Fibroblast of skin of left quadriceps (primary cell): Measurements from ENCODE around the gene MRPS22.
"Not testable (repeated sequence)": the region's sequence is repeated elsewhere in the genome, so short reads cannot be mapped to it uniquely, and the experiment has no call there.

Experiments
- DNase-seq, 2 experiments: peaks; one replicate each; pipeline ENCODE4 v3.0.0-alpha.2; 2013; ENCODE audit warnings: low read depth in 2 of 2

Gene MRPS22

DNA sequence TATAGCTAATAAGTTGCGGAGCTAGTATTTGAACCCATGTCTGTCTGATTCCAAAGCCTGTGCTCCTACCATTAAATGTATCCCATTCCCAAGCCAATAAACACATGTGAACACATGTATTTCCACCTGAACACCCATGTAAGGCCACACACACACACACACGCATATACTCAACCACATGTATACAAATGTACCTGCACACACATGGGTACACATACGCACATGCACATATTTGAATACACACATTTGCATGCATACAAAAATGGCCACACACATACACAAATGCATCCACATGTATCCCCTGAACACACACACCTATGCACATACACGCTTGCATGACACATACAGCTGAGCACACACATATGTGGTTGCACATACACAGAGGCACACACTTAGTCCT is 5.4 kb upstream of the MRPS22 start:
- no peak for DNase-seq

DNA sequence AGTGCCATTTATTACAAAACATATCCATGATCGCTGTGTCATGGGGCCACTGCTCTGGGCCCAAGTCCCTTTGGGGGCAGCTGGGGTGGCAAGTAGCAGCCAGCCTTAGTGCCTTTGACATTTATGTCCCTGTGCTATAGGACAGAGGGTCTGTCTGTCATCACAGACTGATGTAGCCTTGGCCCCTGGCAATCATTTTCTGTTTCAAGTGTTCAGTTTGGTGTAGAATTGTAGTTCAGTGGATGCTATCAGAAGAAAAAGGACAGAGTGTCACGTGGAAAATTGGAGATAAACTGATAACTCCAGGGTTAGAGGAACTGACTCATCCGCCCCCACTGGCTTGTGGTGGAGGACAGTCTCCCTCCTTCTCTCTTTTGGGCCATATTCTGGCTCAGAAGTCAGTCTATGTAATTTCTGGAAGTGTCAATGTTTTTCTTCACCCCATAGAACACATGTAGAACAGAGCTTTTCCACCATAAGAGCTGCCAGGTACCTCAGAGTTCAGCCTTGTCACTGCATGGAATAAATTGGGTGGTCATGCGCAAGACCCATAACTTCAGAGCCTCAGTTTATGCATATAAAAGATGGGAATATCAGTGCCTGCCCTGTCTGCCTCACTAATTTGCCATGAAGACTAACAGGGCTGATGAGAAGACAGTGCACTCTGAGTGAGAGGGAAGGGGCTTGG is 4.5 kb upstream of the MRPS22 start:
- no peak for DNase-seq

DNA sequence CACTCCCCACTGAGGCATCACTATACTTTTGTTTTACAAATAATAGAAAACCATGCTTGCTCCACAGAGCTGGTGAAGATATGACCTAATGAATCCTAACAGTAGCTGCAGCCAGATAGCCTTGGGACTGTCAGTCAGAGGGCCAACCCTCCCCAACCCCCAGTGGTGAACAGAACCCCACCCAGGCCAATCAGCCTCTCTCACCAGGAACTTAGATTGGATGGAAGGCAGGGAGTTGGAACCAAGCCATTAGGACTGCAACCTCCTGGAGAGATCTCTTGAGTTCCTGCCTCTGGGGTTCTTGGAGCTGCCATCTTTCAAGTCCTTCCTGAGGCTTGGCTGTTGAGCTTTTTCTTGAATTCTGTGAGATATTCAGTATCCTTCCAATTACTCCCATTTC is 3.0 kb upstream of the MRPS22 start:
- DNase-seq, result no peak

DNA sequence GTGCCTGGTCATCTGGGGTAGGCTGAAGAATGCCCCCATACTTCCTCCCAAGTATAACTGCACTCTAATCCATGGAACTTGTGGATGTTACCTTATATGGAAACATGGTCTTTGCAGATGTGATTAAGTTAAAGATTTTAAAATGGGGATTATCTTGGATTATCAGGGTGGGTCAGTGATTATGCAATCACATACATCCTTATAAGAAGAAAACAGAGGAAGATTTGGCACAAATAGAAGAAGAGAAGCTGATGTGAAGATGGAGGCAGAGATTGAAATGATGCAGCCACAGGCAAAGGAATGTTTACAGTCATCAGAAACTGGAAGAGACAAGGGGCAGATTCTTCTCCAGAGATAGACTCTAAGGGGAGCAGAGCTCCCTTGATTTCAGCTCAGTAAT is 1.8 kb upstream of the MRPS22 start:
- DNase-seq, result no peak

DNA sequence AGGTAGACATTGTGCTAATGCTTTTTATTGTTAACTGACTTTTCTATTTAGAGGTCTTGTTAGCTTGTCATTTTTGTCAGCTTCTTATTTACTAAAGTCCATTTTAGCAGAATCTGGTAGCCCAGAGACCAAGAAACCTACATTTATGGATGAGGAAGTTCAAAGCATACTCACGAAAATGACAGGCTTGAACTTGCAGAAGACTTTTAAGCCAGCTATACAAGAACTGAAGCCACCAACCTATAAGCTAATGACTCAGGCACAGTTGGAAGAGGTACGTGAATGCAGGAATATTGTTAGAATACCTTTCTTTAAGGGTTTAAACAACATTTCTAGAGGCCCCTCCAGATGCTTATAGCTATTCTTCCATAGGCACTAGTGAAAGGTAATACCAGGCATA is 3.0 kb downstream of the MRPS22 start:
- DNase-seq, result no peak

DNA sequence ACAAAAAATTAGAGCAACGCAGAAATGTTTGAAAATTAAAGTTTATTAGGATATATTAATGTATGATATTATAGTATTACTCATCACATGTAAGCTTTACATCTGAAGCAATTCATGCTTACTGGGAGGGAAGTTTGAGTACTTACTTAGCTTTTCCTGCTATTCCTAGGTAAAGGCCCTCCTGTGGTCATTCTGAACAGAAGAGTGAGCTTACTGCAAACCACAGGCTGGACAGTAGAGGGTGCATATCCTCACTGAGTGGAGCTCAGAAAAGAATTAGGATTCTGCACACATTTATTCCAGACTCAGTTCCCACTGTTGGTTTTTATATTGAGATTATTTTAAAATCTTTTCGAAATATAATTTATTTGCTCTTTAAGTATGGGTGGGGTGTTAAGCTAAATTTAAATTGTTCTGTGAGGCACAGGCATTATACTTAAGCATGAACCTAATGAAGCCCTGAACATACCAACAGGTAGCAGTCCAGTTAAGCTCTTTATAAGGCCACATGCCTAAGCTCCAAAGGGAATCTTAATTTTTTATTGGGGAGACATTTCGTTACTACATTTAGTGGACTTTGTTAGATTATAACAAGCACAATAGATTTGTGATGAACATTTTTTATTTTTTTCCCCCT is 10.2 kb downstream of the MRPS22 start:
- peak in 1 of 2 experiments; percentile 24 for DNase-seq

DNA sequence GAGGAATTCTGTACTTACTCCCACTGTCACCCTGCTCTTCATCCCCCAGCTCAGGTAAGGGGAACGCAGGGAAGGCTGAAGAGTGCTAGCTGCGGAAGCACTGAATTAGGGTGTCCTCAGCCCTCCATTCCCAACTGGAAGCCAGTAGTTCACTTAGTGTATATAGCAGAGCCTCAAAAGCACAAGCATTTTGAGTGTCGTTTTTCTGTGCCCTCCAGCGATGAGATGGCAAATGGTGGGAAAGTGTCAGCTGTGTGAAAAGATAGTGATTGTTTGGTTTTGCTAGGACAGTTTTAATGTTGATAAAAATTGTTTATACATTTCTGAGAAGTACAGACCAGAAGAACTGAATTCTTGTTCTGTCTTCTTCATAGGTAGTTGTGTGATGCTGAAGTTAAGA is 10.8 kb downstream of the MRPS22 start:
- no peak for DNase-seq

DNA sequence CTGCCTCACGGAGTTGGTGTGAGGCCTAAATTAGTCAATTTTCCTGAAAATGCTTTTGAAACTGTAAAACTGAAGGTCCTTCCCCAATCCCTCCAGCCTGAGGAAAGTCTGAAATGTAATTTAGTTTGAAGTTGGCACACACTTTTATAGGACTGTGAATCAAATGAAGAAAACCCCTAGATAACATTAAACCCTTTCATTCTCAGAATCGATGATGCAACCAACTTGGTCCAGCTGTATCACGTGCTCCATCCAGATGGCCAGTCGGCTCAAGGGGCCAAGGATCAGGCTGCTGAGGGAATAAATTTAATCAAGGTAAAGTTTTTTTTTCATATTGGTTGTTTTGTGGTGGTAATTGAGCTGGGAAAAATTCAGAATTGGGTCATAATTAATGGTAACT is 11.7 kb downstream of the MRPS22 start:
- DNase-seq, result no peak

DNA sequence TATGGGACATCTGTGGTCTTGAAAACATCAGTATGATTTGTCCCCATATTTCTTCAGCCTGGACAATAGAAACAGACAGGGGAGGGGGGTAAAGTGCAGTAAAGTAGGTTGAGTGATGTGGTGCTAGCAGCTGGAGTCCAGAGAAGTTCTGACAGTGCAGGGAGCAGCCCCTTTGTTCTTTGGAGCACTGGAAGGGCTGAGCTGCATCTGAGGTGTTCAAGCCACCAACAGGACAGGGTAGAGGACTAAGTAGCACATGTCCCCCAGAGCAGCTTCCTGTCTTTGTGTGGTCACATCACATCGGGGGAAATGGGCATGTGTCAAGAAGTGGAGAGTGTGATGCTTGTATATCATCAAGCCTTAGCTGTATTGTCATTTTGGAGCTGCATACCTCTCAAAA is 12.1 kb downstream of the MRPS22 start:
- no peak for DNase-seq

DNA sequence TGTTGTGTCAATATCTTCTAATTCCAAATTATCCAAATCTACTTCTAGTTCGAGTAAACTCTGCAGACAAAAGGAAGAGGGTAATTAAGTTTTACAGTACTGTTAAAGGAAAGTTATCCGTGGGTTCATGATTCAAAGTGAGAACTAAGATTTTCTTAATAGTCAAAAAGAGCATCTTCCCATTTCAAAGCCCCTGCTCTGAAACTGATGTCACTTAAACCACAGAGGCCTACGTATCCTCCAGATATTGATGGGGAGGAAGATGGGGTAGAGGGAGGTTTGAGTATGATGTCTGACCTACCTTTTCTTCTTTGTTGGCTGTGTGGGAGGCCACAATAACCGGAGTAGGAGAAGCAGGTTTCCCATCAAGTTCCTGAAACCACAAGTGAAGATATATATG is 14.1 kb downstream of the MRPS22 start:
- DNase-seq, result no peak

DNA sequence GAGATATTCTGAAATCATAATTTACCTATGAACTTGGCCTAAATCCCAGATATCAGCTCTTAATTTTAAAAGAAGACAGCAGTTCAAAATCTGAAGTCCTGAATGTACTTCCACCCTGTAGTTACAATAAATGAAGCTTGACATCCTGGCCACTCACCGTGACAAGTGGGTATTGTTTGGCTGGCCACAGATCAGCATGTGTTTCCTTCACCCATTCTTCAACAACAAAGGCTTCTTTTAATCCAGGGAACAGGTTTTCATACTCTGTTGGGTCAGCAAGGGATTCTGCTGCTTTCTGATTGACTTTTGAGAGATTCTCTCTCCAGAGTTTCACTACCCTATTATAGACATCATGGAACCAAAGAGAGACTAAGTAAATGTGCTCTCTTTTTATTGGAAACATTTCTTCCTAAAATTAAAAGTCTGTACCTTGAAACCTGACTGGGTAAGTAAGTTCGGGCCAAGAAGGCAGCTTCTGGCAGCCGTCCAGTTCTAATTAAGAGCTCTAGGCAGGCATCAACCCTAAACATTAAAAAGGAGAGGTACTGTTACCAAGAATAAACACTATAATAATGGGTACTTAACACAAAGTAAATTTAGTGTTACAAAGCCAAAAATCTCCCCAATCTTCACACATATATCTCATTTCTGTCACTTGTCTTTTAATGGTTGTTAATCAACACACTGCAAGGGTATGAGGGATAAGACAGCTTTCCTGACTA is 15.2 kb downstream of the MRPS22 start:
- DNase-seq, result no peak

DNA sequence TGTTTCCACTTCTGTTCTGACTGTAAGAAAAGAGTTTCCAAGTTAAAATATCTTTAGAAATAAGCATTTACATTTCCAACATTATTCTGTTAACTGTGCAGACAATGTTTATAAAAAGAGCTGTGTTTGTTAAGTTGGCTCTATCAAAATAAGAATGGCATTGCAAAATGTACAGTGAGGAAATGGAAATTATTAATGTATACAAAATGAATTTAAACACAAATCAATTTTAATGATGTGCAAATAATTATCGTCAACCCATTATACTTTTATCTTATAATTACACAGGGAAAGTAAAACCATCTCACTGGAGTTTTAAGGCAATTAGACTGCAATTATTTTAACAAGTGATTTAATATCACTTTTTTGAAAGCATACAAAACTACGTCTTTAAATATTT is 17.5 kb downstream of the MRPS22 start:
- no peak for DNase-seq

DNA sequence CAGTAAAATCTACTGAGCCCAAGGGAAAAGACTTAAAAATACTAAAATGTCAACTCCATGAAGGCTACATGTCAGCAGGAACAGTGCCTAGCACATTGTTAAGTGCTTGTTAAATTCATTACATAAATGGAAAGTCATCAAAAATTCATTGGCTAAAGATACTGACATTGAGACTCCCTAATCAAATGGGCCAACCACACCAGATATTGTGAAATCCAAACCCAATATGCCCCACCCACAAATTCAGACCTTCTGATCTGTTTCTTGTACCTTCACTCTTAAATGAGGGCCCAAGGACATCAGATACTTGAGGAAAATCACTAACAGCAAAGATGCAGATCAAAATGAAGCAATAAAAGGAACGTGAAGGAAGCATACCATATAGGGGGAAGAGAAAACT is 20.7 kb downstream of the MRPS22 start:
- no peak for DNase-seq

DNA sequence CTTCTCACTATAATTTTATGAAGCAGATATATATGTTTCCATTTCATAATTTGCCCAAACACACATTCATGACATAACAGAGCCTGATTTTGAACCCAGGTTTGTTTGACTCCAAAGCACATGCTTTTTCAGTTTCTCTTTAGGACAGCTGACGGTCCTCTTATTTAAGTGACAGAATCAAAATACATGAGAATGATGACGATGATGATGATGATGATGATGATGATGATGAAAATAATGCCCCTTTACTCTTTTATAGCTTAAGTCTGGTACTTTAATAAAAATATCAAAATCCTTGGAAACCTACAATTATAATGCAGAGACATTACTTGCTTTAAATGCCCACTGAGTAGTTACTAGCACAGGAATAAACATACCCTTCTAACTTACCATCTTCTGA is 30.3 kb downstream of the MRPS22 start:
- no peak for DNase-seq

DNA sequence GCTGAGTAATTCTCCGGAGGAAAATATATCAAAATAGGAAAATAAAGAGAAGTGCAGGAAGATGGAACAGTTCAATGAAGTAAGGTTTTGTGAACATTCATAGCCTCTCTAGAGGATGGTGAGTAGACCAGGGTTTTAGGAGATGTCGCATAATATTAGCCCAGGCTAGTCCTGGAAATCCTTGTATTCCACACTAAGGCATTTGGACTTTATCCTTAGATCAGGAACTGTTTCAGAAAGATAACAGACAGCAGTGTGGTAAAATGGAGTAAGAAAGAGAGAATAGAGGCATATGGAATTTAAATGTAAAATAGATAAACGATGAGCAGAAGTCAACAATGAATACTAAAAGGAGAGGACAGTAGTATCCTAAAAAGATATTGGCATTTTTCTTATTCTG is 33.6 kb downstream of the MRPS22 start:
- DNase-seq, result no peak

DNA sequence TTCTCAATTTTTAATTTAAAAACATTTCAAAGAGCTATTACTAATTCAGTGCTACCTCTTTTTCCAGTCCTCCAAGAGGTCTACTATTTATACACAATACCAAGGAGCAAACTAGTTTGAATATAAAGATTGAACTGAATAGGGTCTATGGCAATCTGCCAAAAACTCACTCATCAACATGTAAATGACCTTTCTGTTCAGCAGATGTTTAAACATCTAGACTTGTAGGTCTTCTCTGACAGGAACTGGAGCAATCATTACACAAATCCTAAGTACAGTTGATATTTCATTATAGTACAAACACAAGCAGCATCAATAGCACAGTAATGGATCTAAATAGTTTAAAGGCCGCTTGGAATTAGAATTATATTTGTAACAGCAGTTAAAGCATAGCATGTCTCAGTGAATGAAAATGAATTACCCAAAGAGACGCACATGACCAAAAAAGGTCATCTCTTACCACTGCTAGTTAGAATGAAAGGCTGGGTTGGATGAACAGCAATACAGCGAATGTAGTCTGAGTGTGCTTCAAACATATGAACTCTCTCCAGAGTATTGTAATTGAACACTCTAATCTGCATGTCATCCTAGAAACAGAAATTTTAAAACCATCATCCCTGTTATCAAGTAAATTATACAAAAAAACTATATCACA is 34.9 kb downstream of the MRPS22 start:
- no peak for DNase-seq

DNA sequence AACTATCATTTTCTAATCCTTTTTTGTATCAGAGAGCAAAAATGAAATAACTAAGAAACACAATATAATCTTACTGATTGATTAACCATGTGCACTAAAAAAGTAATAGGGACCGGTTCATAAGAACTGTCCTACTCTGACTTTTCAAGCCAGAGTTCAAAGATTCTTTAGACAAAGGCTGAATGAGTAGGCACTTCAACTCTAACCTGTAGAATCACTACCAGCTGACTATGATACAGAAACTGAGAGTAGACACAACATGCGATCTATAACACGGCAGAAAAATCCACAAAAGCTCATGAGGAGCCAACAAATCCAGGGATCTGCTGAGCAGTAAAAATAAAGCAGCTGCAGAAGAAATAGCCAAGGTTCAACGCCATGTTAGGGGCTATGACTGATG is 36.8 kb downstream of the MRPS22 start:
- DNase-seq, result no peak

DNA sequence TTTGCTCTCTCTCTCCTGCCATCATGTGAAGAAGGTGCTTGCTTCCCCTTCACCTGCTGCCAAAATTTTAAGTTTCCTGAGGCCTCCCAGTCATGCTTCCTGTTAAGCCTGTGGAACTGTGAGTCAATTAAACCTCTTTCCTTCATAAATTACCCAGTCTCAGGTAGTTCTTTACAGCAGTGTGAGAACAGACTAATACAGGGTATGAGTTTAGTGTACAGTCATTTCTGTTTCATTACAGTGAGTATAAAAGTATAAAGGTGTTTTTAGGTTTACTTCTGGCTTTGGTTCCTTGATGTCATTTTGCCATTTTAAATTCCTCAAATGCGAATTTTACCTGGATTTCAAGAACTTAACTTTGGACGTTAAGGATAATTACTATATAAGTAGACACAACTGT is 38.5 kb downstream of the MRPS22 start:
- not testable (repeated sequence) for DNase-seq

DNA sequence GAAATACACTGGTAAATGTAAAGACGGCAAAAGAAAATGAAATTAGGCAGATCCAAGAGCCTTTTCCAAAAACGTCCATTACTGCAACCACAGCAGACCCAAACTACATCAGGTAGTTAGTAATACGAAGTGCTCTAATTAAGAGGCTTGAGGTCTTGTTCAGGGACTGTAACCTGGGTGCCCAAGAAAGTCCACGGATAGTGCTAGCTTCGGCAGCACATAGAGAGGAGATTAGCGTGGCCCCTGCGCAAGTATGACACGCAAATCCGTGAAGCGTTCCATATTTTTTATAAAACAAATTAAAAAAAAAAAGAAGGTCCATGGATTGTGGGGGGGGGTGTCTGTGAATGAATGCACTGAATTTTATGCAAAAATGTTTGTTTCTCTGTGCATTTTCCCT is 44.3 kb downstream of the MRPS22 start:
- no peak for DNase-seq

DNA sequence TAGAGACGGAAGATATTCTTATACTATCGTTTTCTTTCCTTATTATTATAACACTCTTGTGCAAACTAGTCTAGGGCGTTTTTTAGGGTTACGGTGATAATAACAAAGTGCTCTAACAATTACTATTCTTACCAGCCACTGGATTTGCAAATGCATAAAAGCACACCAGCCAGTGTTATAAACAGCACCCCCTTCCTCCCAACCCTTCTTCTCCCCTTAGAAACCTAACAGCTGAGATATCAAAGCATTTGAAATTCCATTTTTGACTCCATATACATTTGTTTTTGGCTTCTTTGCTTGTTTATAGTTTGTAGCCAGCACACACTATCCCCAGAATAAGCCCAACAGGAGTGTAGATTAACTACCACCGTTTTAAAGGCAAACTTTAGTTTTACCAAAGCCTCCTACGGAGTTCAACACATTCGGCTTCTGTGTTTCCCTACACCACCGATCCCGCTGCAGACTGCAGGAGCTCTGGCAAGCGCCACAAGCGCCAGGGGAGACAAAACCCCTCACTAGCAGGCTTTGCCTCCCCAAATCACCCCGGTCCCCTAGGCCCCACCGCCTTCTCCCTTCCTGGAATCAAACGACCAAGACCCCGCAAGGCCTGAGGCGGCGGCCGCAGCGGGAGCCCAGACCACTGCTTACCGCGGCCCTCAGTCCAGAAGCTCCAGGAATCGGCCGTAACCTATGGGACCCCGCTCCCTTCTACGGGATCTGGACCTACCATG is 45.2 kb downstream of the MRPS22 start:
- DNase-seq, result peak in 1 of 2 experiments; percentile 3

DNA sequence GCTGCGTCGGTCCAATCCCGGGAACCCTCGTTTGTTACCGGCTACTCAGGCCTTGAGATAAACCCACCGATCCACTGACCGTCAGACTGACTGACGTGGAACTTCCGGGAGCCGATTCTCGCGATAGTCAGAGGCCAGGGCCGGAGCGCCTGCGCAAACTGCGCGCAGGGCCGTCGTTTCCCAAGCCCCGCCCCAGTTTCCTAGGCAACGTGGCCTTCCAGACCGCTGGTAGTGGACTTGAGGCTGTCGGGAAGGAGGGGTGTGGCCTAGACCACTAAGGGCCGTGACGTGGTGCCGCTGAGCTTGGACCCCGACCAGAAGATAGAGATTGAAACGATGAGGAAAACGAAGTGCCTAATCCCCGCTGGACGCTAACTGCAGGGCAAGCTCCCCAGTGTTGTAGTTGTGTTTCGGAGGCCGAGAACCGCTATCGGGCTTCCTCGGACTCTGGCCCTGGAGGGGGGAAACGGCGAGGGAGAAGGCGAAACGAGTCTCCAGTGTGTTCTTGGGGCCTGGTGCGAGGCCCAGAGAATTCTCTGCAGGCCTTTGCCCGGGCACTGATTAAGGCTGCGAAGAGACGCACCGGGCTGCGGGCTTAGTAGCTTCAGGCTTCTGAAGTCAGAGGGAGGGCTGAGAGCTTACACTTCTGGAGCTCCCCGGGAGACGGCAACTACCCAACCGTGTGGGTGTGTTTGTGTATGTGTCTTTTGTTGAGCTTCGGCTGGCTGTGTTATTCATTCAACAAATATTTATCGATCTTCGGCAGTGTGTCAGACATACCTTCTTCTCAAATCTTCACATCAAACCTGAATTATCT is 45.9 kb downstream of the MRPS22 start, which contains the start of gene COPB2:
Gene COPB2, minus strand, starts transcription at position 96 of the 817 bp plus-strand sequence. CDS start 97 bp downstream, outside the sequence.
- peak; percentile 98 for DNase-seq
